Prostate gland (tissue), 2 donors: ENCODE results near the gene NME1.

ENCODE experiments used
- CTCF ChIP-seq, 4 experiments: fragments of 200-600 bp in 2 of 4; fragments of 450-650 bp in 2 of 4; sonication (generic) in 2 of 4; IDR thresholded peaks; 1 replicate in 3 of 4; 2 replicates in 1 of 4; pipeline ENCODE4 v1.5.1; 2016 to 2019; ENCODE audit warnings: antibody characterized with exemption in 4 of 4, mild to moderate bottlenecking in 2 of 4, moderate library complexity in 2 of 4
- POLR2A ChIP-seq: fragments of 450-650 bp; IDR thresholded peaks from one replicate; pipeline ENCODE4 v1.6.1; 2016; ENCODE audit warnings: antibody characterized with exemption, mild to moderate bottlenecking
- POLR2AphosphoS5 ChIP-seq: sonication (generic); formaldehyde crosslinking; IDR thresholded peaks from one replicate; pipeline ENCODE4 v1.6.1; 2017; ENCODE audit warnings: antibody characterized with exemption

- TF ChIP-seq CTCF (IDR thresholded peaks at IDR 0.05): no peak
- no peak for TF ChIP-seq POLR2A
- no peak for TF ChIP-seq POLR2AphosphoS5
Measured at GRCh38 chr17:51161541-51161940, 8.2 kb downstream of the NME1 start.
